Measurements from ENCODE around the gene PPFIA3.
"Not testable (repeated sequence)": the region's sequence is repeated elsewhere in the genome, so short reads cannot be mapped to it uniquely, and the experiment has no call there.

Gene PPFIA3

GRCh38 chr19:49151267-49152118 is 32.1 kb downstream of the PPFIA3 start:
- DNase-seq = peak; percentile 11

DNA sequence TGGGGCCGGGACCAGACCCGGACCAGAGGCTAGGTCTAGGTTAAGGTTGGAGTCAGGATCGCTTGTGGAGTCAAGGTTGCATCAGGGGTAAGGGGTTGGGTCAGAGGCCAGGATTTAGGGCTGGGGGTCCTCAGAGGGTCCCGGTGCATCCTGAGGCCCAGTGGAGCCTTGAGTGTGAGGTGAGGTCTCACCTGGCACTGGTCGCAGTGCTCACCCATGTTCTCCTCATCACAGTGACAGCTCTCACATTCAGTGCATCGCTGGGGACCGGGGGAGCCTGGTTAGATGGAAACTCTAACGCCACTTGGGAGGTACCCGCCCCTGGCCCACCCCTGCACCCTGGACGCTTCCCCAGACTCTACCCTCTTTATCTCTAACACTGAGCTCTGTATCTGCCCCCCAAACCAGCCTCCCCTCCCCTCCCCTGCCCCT is 32.8 kb downstream of the PPFIA3 start:
- DNase-seq = no peak

- no peak for DNase-seq
These were observed 33.9 kb downstream of the PPFIA3 start for GRCh38 chr19:49153167-49153809.

DNA sequence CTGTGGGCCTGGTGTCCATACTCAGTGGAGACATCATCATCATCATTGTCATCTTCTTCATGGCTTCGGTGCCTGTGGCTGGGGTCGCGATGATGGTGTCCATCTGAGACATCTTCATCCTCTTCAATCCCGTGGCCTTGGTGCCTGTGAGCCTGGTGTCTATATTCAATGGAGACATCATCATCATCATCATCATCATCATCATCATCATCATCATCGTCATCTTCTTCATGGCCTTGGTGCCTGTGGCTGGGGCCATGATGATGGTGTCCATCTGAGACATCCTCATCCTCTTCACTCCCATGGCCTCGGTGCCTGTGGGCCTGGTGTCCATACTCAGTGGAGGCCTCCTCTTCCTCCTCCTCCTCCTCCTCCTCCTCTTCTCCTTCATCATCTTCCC is 34.9 kb downstream of the PPFIA3 start:
- no peak for DNase-seq

DNA sequence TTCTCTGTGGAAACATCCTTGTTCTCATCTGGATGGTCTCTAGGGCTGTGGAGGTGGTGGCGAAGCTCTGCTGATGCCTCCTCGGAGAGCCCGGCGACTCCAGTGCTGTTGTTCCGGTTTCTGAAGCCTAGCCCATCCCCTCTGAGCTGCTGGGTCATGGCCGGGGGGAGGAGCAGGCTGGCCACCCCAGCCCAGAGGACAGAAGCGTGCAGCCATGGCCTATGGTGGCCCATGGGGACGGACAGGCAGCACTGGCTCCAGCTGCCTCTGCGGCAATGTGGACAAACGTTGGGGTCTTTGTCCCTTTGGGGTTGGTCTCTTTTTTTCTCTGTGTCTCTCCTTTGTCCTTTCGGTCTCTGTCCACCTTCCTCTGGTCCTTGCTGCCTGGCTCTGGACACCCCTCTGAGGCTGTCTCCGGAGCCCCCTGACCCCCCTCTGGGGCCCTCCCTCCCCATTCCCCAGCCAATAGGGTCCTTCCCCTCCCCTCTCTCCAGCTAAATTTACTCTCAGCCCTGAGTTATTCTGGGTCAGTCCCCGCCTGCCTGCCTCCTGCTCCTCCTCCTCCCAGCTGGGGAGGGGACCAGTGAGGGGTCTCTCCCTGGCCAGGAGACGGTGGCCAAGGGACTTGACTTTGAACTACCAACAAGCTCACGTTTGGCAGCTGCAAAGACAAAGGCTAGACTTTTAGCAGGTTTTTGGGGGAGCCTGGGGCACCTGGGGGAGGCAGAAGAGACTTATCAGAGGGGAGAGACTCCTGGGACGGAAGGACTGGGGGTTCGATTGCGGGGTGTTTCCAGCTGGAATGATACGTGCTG is 35.9 kb downstream of the PPFIA3 start, which contains the start of gene HRC:
Gene HRC (minus strand): TSS at position 392 of the 815 bp plus-strand sequence. CDS start 159 bp downstream, at position 233.
- DNase-seq = no peak

DNA sequence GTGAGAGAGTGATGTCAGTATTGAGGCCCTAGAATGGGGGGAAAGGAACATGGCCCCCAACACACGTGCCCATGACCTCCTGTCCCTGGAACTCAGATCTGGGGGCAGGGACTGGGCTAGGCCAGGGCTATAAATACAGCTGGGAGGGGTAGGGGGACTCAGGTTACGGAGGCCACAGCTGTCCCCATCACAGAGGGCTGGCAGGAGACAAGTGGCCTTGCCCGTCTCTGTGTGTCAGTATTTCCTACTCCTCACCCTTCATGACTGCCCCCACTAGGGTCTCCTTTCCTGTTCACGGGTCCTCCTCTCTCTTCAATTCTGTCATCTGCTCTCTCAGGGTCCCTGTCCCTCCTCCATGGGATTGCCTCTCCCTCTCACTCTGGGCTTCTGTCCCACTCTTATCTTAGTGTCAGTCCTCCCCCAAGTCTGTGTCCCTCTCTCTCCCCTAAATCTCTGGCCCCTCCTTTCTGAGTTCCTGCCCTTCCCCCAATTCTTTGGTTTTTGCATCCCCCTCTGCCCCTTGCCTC is 36.5 kb downstream of the PPFIA3 start:
- no peak for DNase-seq

GRCh38 chr19:49157445-49158224 is 38.3 kb downstream of the PPFIA3 start, which contains the start of gene TRPM4:
Gene TRPM4 (plus strand): TSS chr19:49157792. CDS start chr19:49157867, 75 bp downstream.
- peak; percentile 31 for DNase-seq

- DNase-seq = no peak
These were observed 41.3 kb downstream of the PPFIA3 start for GRCh38 chr19:49160450-49161189.

- DNase-seq = no peak
These were observed 42.6 kb downstream of the PPFIA3 start for GRCh38 chr19:49161987-49162386.

GRCh38 chr19:49165111-49165750 is 45.9 kb downstream of the PPFIA3 start:
- DNase-seq = no peak

GRCh38 chr19:49165865-49166301 is 46.5 kb downstream of the PPFIA3 start:
- DNase-seq = no peak

- no peak for DNase-seq
These were observed 48.6 kb downstream of the PPFIA3 start for GRCh38 chr19:49167857-49168409.

DNA sequence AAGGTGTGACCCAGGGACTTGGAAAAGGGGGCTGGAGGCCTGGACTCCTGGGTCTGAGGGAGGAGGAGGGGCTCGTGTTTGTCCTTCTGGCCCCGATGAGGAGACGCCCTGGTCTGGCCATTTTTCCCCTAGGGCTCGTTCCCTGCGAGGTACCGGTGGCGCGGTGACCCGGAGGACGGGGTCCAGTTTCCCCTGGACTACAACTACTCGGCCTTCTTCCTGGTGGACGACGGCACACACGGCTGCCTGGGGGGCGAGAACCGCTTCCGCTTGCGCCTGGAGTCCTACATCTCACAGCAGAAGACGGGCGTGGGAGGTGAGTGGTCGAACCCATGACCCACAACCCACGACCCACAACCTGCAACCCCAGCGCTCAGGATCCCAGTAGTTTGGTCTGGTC is 49.1 kb downstream of the PPFIA3 start:
- DNase-seq = no peak

- no peak for DNase-seq
These were observed 53.9 kb downstream of the PPFIA3 start for GRCh38 chr19:49173198-49173597.

GRCh38 chr19:49180659-49181058 is 61.3 kb downstream of the PPFIA3 start:
- no peak for DNase-seq

DNA sequence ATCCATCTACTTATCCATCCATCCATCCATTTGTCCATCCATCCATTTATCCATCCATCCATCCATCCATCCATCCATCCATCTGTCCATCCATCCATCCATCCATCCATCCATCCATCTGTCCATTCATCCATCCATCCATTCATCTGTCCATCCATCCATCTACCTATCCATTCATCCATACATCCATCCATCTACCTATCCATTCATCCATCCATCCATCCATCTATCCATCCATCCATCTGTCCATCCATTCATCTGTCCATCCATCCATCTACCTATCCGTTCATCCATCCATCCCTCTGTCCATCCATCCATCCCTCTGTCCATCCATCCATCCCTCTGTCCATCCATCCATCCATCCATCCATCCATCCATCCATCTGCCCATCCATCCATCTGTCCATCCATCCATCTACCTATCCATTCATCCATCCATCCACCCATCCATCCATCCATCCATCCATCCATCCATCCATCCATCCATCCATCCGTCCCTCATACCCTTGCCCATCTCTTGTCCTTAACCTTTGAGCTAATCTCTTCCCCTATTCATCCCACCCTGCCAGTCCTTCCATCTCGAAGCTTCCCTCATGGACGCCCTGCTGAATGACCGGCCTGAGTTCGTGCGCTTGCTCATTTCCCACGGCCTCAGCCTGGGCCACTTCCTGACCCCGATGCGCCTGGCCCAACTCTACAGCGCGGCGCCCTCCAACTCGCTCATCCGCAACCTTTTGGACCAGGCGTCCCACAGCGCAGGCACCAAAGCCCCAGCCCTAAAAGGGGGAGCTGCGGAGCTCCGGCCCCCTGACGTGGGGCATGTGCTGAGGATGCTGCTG is 62.9 kb downstream of the PPFIA3 start:
- not testable (repeated sequence) for DNase-seq

GRCh38 chr19:49182848-49183375 is 63.6 kb downstream of the PPFIA3 start:
- no peak for DNase-seq

- no peak for DNase-seq
These were observed 66.8 kb downstream of the PPFIA3 start for GRCh38 chr19:49186108-49186507.

GRCh38 chr19:49188626-49189200 is 69.4 kb downstream of the PPFIA3 start:
- DNase-seq = no peak
